ENCODE results near the gene FOXJ3. TPM values are rescaled to one million over a fixed set of nuclear protein-coding genes. Genes with fewer than 3 reads are reported as not detected.

FOXJ3 gene
- total RNA-seq, 4 donors from 2014 or later: 50.2 to 63.1 (median 56.6) TPM

DNA sequence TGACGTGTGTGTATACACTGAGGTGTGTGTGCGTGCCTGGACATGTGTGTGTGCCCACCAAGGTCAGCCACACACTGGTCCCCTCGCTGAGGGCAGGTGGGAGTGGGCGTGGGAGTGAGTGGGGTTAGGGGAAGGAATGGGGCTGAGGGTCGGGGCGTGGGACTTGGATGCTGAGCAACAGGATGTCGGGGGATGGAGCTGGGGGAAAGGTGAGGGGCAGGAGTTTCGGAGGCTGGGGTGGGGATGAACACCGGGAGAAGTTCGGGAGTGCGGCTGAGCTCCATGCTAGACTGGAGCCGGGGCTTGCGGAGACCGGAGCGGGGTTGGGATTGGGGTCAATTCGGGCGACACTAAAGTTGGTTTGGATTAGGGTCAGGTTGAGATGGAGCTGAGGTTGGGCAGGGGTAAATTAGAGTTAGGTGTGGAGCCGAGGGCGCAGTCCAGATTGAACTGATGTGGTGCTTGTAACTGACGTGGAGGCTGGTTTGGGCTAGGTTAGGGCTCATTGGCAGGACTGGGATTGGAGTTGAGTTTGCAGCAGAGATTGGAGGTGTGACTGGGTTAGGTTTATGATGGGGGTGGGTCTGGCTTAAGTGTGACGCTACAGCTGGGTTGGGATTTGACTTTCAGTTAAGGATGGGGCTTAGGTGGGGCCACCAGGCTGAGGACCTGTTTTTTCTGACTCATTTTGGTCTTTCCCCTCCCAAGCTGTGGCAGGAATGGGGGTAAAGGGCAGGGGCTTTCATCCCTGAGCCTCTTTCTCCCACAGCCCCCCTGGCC is 167.2 kb downstream of the FOXJ3 start:
- TF ChIP-seq, protein P1, sequence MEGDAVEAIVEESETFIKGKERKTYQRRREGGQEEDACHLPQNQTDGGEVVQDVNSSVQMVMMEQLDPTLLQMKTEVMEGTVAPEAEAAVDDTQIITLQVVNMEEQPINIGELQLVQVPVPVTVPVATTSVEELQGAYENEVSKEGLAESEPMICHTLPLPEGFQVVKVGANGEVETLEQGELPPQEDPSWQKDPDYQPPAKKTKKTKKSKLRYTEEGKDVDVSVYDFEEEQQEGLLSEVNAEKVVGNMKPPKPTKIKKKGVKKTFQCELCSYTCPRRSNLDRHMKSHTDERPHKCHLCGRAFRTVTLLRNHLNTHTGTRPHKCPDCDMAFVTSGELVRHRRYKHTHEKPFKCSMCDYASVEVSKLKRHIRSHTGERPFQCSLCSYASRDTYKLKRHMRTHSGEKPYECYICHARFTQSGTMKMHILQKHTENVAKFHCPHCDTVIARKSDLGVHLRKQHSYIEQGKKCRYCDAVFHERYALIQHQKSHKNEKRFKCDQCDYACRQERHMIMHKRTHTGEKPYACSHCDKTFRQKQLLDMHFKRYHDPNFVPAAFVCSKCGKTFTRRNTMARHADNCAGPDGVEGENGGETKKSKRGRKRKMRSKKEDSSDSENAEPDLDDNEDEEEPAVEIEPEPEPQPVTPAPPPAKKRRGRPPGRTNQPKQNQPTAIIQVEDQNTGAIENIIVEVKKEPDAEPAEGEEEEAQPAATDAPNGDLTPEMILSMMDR (IDR thresholded peaks at IDR 0.05; ENCODE audit: low read depth): no peak

DNA sequence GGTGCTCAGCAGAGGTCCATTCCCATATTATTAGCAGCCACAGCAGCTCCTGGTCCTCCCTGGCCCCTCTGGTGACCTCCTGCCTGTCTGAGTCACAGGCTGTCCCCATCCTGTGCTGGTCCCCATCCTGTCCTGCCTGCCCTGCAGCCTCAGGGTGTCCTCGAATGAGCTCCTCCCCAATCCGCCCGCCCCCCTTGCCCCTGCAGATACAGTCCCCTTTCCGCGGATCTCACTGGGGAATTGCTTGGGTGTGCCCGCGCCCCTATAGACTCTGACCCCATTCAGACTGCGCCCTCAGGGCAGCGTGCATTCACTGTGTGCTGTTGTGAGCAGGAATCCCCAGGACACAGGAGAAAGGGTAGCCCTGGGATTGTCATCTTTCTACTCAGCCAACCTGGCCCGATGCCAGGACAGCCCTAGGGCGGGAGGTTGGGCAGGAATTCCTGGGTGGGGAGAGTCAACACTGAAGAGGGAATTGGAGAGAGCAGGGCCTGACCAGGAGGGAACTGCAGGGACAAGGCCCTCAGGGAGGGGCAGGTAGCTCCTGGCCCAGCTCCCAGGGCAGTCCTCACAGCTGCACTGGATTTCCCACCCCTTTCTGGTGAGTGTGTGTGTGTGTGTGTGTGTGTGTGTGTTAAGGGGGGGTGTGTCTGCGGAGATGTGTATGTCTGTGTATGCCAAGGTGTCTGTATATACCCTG is 169.4 kb downstream of the FOXJ3 start:
- TF ChIP-seq, protein P1 (IDR thresholded peaks at IDR 0.05; ENCODE audit: low read depth): no peak

DNA sequence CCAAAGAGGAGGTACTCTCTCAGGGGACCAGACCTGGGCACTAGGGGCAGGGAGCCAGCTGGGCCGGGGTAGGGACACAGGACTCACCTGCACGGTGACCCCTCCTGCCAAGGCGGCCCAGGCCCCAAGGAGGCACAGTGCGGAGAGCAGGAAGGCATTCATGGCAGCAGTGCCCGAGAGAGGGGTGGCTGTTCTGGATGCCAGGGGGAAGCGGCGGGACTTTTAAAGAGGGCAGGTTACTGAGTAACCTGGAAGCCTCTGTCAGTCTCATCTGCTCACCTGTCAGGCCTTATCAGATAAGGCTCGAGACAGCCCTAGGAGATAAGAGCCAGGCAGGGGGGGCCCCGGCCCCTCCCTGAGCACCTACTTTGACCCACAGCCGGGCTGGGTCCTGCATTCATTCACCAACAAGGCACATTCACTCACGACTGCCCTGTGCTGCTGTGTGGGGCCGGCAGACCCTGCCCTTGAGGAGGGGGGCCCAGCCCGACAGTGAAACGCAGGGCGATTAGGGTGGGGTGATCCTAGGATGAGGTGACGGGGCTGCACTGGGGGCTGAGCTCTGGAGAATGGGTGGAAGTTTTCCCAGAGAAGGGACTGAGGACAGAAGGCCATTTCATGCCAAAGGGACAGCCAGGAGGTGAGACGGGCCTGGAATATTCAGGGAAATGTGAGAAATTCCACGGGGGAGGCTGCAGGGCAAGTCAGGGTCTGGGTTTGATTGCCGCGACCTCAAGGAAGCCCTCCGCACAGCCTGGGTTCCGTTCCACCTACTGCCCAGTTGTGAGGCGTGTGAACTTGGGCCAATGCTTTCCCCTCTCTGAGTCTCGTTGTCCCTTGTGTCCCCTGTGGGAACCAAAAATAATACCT is 170.2 kb downstream of the FOXJ3 start, which contains the start of gene GUCA2A:
Gene GUCA2A (minus strand): TSS at position 195 of the 870 bp plus-strand sequence. CDS start 33 bp downstream, at position 162.
- TF ChIP-seq, protein P1 (IDR thresholded peaks at IDR 0.05; ENCODE audit: low read depth): no peak

DNA sequence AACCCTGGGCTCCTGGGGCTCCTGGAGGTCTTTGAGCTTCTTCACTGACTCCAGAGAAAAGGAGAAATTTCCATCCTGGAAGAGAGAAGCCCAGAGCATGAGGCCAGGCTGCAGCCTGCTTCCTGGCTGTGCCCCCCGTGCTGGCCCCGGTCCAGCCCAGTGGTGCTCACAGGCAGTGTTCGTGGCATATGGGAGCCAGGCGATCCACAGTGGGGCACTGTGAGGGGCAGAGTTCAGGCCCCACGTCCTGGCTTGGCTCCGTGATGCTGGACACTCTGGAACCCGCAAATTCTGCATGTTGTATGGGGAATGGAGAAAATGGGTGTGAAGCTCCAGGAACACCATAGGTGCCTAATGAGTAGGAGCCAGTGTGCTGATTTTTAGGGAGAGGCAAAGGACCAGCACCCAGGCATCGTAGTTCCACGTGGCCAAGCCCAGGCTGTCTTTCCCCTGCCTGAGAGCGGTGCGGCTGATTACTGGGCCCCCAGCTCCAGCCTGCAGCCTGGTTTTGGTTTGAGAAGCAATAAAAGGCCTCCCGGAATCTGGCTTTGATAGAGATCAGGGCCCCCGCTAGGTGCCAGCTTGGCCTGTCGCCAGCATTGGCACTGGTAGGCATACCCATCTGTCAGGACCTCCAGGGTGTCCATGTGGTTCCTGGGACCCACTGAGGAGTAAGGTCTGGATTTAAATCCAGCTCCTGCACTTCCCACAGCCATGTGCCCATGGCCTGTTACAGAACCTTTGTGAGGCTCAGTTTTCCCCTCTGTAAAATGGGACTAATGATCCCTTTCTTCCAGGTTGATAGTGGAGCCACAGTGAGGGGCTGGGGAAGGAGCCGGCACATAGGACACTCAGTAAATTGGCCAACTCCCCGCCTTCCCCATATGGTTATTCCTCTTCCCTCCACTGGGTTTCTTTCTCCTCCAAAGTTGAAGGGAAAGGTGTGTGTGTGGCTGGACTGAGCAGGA is 171.2 kb downstream of the FOXJ3 start:
- TF ChIP-seq, protein P1 (IDR thresholded peaks at IDR 0.05; ENCODE audit: low read depth): no peak

DNA sequence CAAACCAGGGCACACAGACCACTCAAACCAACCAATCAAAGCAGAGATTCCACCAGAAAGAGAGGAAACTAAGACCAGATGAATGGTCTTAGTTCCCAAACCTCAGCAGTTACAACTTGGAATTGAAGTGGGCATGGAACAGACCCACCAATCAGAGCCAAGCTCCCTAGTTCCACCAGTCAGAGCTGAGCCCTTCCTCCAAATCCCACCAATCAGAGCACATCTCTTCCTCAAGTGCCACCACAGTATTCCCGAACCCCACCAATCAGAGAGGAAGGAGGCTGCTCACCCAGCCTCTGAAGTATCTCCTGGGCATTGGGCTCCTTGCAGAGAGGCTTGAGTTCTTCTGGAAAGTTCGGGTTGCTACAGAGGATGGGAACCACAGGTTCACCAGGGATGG is 171.9 kb downstream of the FOXJ3 start:
- TF ChIP-seq, protein P1 (IDR thresholded peaks at IDR 0.05; ENCODE audit: low read depth): no peak

DNA sequence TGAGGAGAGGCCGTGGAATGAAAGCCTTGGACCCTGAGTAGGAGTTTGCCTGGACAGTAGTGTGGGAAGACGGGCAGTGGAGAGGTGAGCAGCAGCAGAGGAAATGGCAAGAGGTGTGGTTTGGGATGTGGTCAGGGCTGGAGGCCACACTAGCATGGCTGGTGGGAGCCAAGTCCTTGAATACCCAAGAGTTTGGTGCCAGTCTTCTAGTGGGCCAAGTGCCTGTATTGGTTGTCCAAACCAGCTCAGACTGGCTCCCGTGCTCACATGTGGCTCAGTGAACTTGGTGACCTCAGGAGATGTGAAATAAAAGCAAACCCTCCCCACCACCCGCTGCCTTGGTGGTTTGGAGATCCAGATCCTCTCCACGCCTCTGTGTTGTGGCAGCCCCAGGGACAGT is 172.9 kb downstream of the FOXJ3 start:
- TF ChIP-seq, protein P1 (IDR thresholded peaks at IDR 0.05; ENCODE audit: low read depth): no peak
